ENCODE measurements around the gene MRAP2. TPM values are rescaled to one million over a fixed set of nuclear protein-coding genes. Genes with fewer than 3 reads are reported as not detected.

The MRAP2 gene
- total RNA-seq, 5 donors from 2014 or later (not counting 1 experiment from before 2014, with no cell fraction given) = not detected

- POLR2A ChIA-PET = no interaction called here
- H3K27ac ChIP-seq (ENCODE audit: low read length) = no peak overlapping the region
- Mint-ChIP-seq H3K9me3 (no peaks in the 10 kb centered on the region), H3K27ac (no peak overlapping the region), H3K36me3 (no peaks in the 10 kb centered on the region), H3K4me1 (no peaks in the 10 kb centered on the region), H3K27me3 (peaks cover 0 to 3% of the 10 kb centered on the region in 2 donors), H3K4me3 (no peak overlapping the region)
- no peaks in the 10 kb centered on the region for H3K4me1 ChIP-seq (ENCODE audit: control insufficient read depth in 1 of 2, extremely low read depth in 1 of 2, insufficient read depth in 2 of 2, low read length in 2 of 2)
- no peak overlapping the region for H3K4me3 ChIP-seq (ENCODE audit: control insufficient read depth in 1 of 2, extremely low read depth in 1 of 2, low read length in 1 of 2)
- no peaks in the 10 kb centered on the region for H3K9me3 ChIP-seq
- DNase-seq (no peak), ATAC-seq (replicated peaks in 1 of 4) (no peak)
- 74% methylated on average over 4 of the region's 4 CpGs for WGBS (ENCODE audit: insufficient coverage)
- H3K36me3 ChIP-seq (ENCODE audit: control insufficient read depth in 2 of 2, extremely low read depth in 1 of 2, insufficient read depth in 1 of 2, low read length in 1 of 2) = no peaks in the 10 kb centered on the region
- H3K27me3 ChIP-seq (replicated peaks in 1 of 2; ENCODE audit: control insufficient read depth in 2 of 2, extremely low read depth in 1 of 2, insufficient read depth in 2 of 2, low read length in 1 of 2) = no peaks in the 10 kb centered on the region
- CTCF ChIA-PET = no interaction called here
Observed at GRCh38 chr6:84057908-84058307, 24.3 kb downstream of the MRAP2 start.

- no peak overlapping the region for H3K4me3 ChIP-seq (ENCODE audit: control insufficient read depth in 1 of 2, extremely low read depth in 1 of 2, low read length in 1 of 2)
- no peaks in the 10 kb centered on the region for H3K4me1 ChIP-seq (ENCODE audit: control insufficient read depth in 1 of 2, extremely low read depth in 1 of 2, insufficient read depth in 2 of 2, low read length in 2 of 2)
- no peak for DNase-seq
- no peak overlapping the region for H3K4me3 Mint-ChIP-seq
- H3K9me3 ChIP-seq = no peaks in the 10 kb centered on the region
- no peak for ATAC-seq (replicated peaks in 1 of 4)
- no peaks in the 10 kb centered on the region for H3K36me3 Mint-ChIP-seq
- H3K9me3 Mint-ChIP-seq = no peaks in the 10 kb centered on the region
- POLR2A ChIA-PET = no interaction called here
- H3K27me3 Mint-ChIP-seq = peaks cover 0 to 2% of the 10 kb centered on the region in 2 donors
- 91% methylated on average over 2 of the region's 2 CpGs for WGBS (ENCODE audit: insufficient coverage)
- H3K27me3 ChIP-seq (replicated peaks in 1 of 2; ENCODE audit: control insufficient read depth in 2 of 2, extremely low read depth in 1 of 2, insufficient read depth in 2 of 2, low read length in 1 of 2) = no peaks in the 10 kb centered on the region
- H3K27ac Mint-ChIP-seq = no peak overlapping the region
- no peaks in the 10 kb centered on the region for H3K4me1 Mint-ChIP-seq
- CTCF ChIA-PET = no interaction called here
- no peak overlapping the region for H3K27ac ChIP-seq (ENCODE audit: low read length)
- H3K36me3 ChIP-seq (ENCODE audit: control insufficient read depth in 2 of 2, extremely low read depth in 1 of 2, insufficient read depth in 1 of 2, low read length in 1 of 2) = no peaks in the 10 kb centered on the region
Observed at GRCh38 chr6:84059082-84059481, 25.5 kb downstream of the MRAP2 start.

- Mint-ChIP-seq H3K27ac (no peak overlapping the region), H3K4me1 (no peaks in the 10 kb centered on the region), H3K9me3 (no peaks in the 10 kb centered on the region), H3K4me3 (no peak overlapping the region), H3K27me3 (no peaks in the 10 kb centered on the region), H3K36me3 (no peaks in the 10 kb centered on the region)
- DNase-seq = no peak
- H3K27ac ChIP-seq (ENCODE audit: low read length) = no peak overlapping the region
- no peaks in the 10 kb centered on the region for H3K4me1 ChIP-seq (ENCODE audit: control insufficient read depth in 1 of 2, extremely low read depth in 1 of 2, insufficient read depth in 2 of 2, low read length in 2 of 2)
- H3K9me3 ChIP-seq = no peaks in the 10 kb centered on the region
- H3K4me3 ChIP-seq (ENCODE audit: control insufficient read depth in 1 of 2, extremely low read depth in 1 of 2, low read length in 1 of 2) = no peak overlapping the region
- ChIA-PET CTCF (no interaction called here), POLR2A (no interaction called here)
- no peaks in the 10 kb centered on the region for H3K27me3 ChIP-seq (replicated peaks in 1 of 2; ENCODE audit: control insufficient read depth in 2 of 2, extremely low read depth in 1 of 2, insufficient read depth in 2 of 2, low read length in 1 of 2)
- no peaks in the 10 kb centered on the region for H3K36me3 ChIP-seq (ENCODE audit: control insufficient read depth in 2 of 2, extremely low read depth in 1 of 2, insufficient read depth in 1 of 2, low read length in 1 of 2)
- no peak for ATAC-seq (replicated peaks in 1 of 4)
Observed at GRCh38 chr6:84061174-84061573, 27.6 kb downstream of the MRAP2 start.

GRCh38 chr6:84061613-84062398 is 28.2 kb downstream of the MRAP2 start:
- no peaks in the 10 kb centered on the region for H3K36me3 ChIP-seq (ENCODE audit: control insufficient read depth in 2 of 2, extremely low read depth in 1 of 2, insufficient read depth in 1 of 2, low read length in 1 of 2)
- ATAC-seq (replicated peaks in 1 of 4) = no peak
- no peaks in the 10 kb centered on the region for H3K27me3 Mint-ChIP-seq
- no peak overlapping the region for H3K4me3 ChIP-seq (ENCODE audit: control insufficient read depth in 1 of 2, extremely low read depth in 1 of 2, low read length in 1 of 2)
- H3K27me3 ChIP-seq (replicated peaks in 1 of 2; ENCODE audit: control insufficient read depth in 2 of 2, extremely low read depth in 1 of 2, insufficient read depth in 2 of 2, low read length in 1 of 2) = no peaks in the 10 kb centered on the region
- no peaks in the 10 kb centered on the region for H3K9me3 ChIP-seq
- no peak for DNase-seq
- no peak overlapping the region for H3K27ac Mint-ChIP-seq
- H3K9me3 Mint-ChIP-seq = no peaks in the 10 kb centered on the region
- no peaks in the 10 kb centered on the region for H3K36me3 Mint-ChIP-seq
- no peak overlapping the region for H3K4me3 Mint-ChIP-seq
- H3K27ac ChIP-seq (ENCODE audit: low read length) = no peak overlapping the region
- H3K4me1 Mint-ChIP-seq = no peaks in the 10 kb centered on the region
- H3K4me1 ChIP-seq (ENCODE audit: control insufficient read depth in 1 of 2, extremely low read depth in 1 of 2, insufficient read depth in 2 of 2, low read length in 2 of 2) = no peaks in the 10 kb centered on the region
- WGBS (ENCODE audit: insufficient coverage) = 75% methylated on average over 3 of the region's 3 CpGs
- ChIA-PET CTCF (no interaction called here), POLR2A (no interaction called here)

GRCh38 chr6:84062519-84063154 is 29.1 kb downstream of the MRAP2 start:
- H3K36me3 ChIP-seq (ENCODE audit: control insufficient read depth in 2 of 2, extremely low read depth in 1 of 2, insufficient read depth in 1 of 2, low read length in 1 of 2) = no peaks in the 10 kb centered on the region
- Mint-ChIP-seq H3K4me1 (no peaks in the 10 kb centered on the region), H3K4me3 (no peak overlapping the region), H3K36me3 (no peaks in the 10 kb centered on the region), H3K27me3 (no peaks in the 10 kb centered on the region), H3K27ac (no peak overlapping the region), H3K9me3 (no peaks in the 10 kb centered on the region)
- WGBS (ENCODE audit: insufficient coverage) = 44% methylated on average over 5 of the region's 6 CpGs
- H3K4me3 ChIP-seq (ENCODE audit: control insufficient read depth in 1 of 2, extremely low read depth in 1 of 2, low read length in 1 of 2) = no peak overlapping the region
- CTCF ChIA-PET = interaction anchor here in 1 of 2 donors (0.6 kb wide), 1 partner anchor 456 kb away, joined by 3 read pairs; no protein-coding TSS in a partner anchor
- H3K27me3 ChIP-seq (replicated peaks in 1 of 2; ENCODE audit: control insufficient read depth in 2 of 2, extremely low read depth in 1 of 2, insufficient read depth in 2 of 2, low read length in 1 of 2) = no peaks in the 10 kb centered on the region
- no peak overlapping the region for H3K27ac ChIP-seq (ENCODE audit: low read length)
- no peak for DNase-seq
- no peaks in the 10 kb centered on the region for H3K9me3 ChIP-seq
- POLR2A ChIA-PET = no interaction called here
- H3K4me1 ChIP-seq (ENCODE audit: control insufficient read depth in 1 of 2, extremely low read depth in 1 of 2, insufficient read depth in 2 of 2, low read length in 2 of 2) = no peaks in the 10 kb centered on the region
- ATAC-seq (replicated peaks in 1 of 4) = no peak

- POLR2A ChIA-PET = no interaction called here
Observed at GRCh38 chr6:84065693-84066290, 32.2 kb downstream of the MRAP2 start.

More at GRCh38 chr6:84065693-84066290, 32.2 kb downstream of the MRAP2 start:
- H3K9me3 Mint-ChIP-seq = peaks cover 0 to 1% (median 0%) of the 10 kb centered on the region in 3 donors
- WGBS (ENCODE audit: insufficient coverage) = no CpG with 5 or more reads among the region's 2 CpGs
- no peaks in the 10 kb centered on the region for H3K9me3 ChIP-seq
- no peak overlapping the region for H3K4me3 Mint-ChIP-seq
- no peak overlapping the region for H3K4me3 ChIP-seq (ENCODE audit: control insufficient read depth in 1 of 2, extremely low read depth in 1 of 2, low read length in 1 of 2)
- ATAC-seq (replicated peaks in 1 of 4) (no peak), DNase-seq (no peak)
- no peak overlapping the region for H3K27ac ChIP-seq (ENCODE audit: low read length)
- no peaks in the 10 kb centered on the region for H3K36me3 ChIP-seq (ENCODE audit: control insufficient read depth in 2 of 2, extremely low read depth in 1 of 2, insufficient read depth in 1 of 2, low read length in 1 of 2)
- H3K4me1 ChIP-seq (ENCODE audit: control insufficient read depth in 1 of 2, extremely low read depth in 1 of 2, insufficient read depth in 2 of 2, low read length in 2 of 2) = no peaks in the 10 kb centered on the region
- CTCF ChIA-PET = no interaction called here
- H3K27me3 Mint-ChIP-seq = no peaks in the 10 kb centered on the region
- no peaks in the 10 kb centered on the region for H3K36me3 Mint-ChIP-seq
- no peaks in the 10 kb centered on the region for H3K4me1 Mint-ChIP-seq
- H3K27ac Mint-ChIP-seq = no peak overlapping the region
- no peaks in the 10 kb centered on the region for H3K27me3 ChIP-seq (replicated peaks in 1 of 2; ENCODE audit: control insufficient read depth in 2 of 2, extremely low read depth in 1 of 2, insufficient read depth in 2 of 2, low read length in 1 of 2)
